Osteocyte (in vitro differentiated cells): ENCODE data around the gene FAM72D. TPM values are rescaled to one million over a fixed set of nuclear protein-coding genes. Genes with fewer than 3 reads are reported as not detected.
"Not testable (repeated sequence)": the region's sequence is repeated elsewhere in the genome, so short reads cannot be mapped to it uniquely, and the experiment has no call there.

Source experiments
- DNase-seq: peaks from one replicate; pipeline ENCODE4 v3.0.0; 2021; ENCODE audit warnings: mixed read lengths; ENCODE audit not compliant: unreplicated experiment; ENCODE audit errors: extremely low spot score
- H3K27ac Mint-ChIP-seq: one replicate; pipeline ENCODE4 v1.8.0; 2021; ENCODE audit warnings: mild to moderate bottlenecking, mixed read lengths; ENCODE audit not compliant: unreplicated experiment
- H3K27me3 Mint-ChIP-seq: one replicate; pipeline ENCODE4 v1.8.0; 2021; ENCODE audit warnings: mixed read lengths; ENCODE audit not compliant: unreplicated experiment
- H3K36me3 Mint-ChIP-seq: one replicate; pipeline ENCODE4 v1.8.0; 2021; ENCODE audit warnings: mixed read lengths; ENCODE audit not compliant: unreplicated experiment
- H3K4me1 Mint-ChIP-seq: one replicate; pipeline ENCODE4 v1.8.0; 2021; ENCODE audit warnings: mixed read lengths; ENCODE audit not compliant: unreplicated experiment
- H3K4me3 Mint-ChIP-seq: one replicate; pipeline ENCODE4 v1.8.0; 2021; ENCODE audit warnings: mild to moderate bottlenecking, moderate library complexity, mixed read lengths; ENCODE audit not compliant: unreplicated experiment
- H3K9me3 Mint-ChIP-seq: one replicate; pipeline ENCODE4 v1.8.0; 2021; ENCODE audit warnings: mixed read lengths; ENCODE audit not compliant: unreplicated experiment
- long read RNA-seq: library from polyadenylated mRNA; unstranded; transcript quantifications from one replicate; pipeline ENCODE4 v2.0.0, GENCODE V29; 2021
- total RNA-seq: library from RNA; stranded (reverse); gene quantifications from 2 replicates; pipeline ENCODE4 v1.2.1, GENCODE V29; 2021

The FAM72D gene
- 0.73 and 1.0 TPM in 2 replicates for total RNA-seq
- long read RNA-seq, partial matches to known transcripts, result 0 of 4 reads
- long read RNA-seq, other reads (novel, unspliced or antisense), result 1 of 4 reads

DNA sequence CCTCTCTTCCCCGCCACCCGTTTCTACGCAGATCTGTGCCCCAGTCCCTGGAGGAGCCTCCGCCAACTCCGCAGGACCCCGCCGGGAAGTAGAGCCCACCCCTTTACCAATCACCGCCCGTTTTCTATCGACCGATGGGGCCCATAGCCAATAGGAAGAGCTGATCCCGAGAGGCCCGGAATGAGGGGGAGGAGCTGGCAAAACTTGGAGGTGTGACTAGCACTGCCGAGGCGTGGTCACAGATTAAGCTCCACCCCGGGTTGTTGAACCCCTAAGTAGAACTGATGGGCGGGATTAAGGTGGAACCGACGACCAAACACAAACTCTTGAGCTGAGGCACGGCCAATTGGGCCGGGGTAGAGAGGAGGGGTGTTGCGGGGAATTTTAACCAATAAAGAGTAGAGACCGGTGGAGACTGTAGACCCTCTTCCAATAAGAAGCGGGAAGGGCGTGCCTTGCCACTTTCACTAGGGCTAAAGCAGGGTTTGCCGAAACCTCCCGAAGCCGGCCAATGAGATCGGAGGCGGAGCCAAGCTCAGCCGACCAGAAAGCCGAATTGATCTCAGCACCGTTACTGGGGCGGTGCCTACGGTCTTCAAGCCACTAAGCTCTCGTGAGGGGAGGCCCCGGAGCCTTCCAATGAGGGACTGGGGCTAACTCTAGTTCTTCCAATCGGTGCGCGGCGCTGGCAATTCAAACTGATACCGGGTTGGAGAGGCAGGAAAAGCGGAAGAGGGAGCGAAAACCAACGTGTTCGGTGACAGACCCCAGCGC is at the start of gene FAM72D, which contains the start of gene SRGAP2B:
Gene FAM72D (plus strand): TSS at position 691 of the 774 bp plus-strand sequence. CDS start 874 bp downstream, outside the sequence.
Gene SRGAP2B (minus strand): TSS at position 45 of the 774 bp plus-strand sequence. CDS start 2,427 bp downstream, outside the sequence.
- H3K27ac Mint-ChIP-seq, H3K36me3 Mint-ChIP-seq, H3K9me3 Mint-ChIP-seq, H3K27me3 Mint-ChIP-seq, DNase-seq, H3K4me1 Mint-ChIP-seq: not testable (repeated sequence)
- peak within 1 kb of the TSS; percentile 87 for H3K4me3 Mint-ChIP-seq

- not testable (repeated sequence) for H3K36me3 Mint-ChIP-seq, H3K4me3 Mint-ChIP-seq, H3K27ac Mint-ChIP-seq, DNase-seq, H3K4me1 Mint-ChIP-seq, H3K9me3 Mint-ChIP-seq, H3K27me3 Mint-ChIP-seq
Observed at GRCh38 chr1:145047553-145047952, 48.2 kb upstream of the FAM72D start.

DNA sequence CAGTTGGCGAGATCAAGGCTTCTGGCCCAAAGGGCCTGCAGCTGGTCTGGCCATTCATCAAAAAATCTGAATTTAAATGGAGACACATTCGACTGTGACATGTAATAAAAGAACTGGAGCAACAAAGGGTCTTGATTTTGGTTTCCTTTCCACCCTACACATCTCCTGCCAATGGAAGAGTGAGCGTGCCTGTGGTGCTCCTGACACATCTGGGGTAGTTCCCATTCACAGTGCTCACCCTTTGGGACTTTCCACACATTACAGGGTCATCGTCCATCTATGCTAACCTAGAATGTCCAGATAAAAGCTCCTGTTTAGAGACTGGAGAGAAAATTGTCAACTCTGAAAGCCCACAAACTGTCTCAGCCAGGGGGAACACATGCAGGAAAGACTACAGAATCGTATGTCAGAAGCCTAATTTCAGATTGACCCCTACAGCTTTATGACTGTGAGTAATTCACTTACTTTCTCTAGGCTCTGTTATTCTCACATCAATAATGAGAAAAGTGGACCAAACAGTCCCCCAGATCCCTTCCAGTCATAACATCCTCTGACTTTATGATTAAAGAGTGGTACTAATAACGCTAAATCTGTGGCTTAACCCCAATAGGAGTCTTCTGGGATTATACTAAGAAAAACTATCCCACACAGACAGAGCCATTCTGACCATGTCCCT is 47.5 kb upstream of the FAM72D start:
- H3K27me3 Mint-ChIP-seq, H3K9me3 Mint-ChIP-seq, H3K4me1 Mint-ChIP-seq, H3K4me3 Mint-ChIP-seq, H3K27ac Mint-ChIP-seq, DNase-seq, H3K36me3 Mint-ChIP-seq: not testable (repeated sequence)

DNA sequence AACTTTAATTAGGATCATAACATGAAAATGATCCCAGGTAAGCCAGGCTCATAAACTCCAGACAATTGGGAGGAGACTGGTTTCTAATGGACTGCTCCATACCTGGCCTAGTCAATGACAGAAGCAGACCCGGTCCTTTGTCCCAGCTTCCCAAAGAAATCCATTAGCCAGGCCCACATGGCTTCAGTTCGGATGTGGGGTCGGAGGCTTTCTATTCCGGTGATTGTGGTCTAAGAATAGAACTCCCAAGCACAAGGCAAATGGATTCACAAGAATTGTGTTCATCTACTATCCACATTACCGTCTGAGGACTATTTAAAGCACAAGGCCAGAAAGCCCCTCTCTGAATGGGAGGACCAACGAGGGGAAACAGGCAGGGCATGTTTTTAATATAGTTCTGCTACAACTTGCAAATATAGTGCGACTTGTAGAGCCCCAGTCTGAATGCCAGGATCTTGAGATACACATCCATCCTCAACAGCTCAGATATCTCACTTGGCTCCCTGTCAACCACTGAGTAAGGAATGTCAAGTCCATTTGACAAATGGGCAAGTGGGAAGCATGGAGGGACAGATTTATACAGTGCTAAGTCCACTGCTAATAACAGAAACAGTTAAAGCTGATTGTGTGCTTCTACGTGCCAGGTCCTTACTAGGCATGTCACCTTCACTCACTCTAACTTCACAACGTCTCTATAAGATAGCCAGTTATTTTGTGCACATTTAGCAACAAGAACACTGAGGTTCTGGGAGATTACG is 43.6 kb upstream of the FAM72D start:
- H3K36me3 Mint-ChIP-seq, H3K9me3 Mint-ChIP-seq, H3K27me3 Mint-ChIP-seq, DNase-seq, H3K4me1 Mint-ChIP-seq, H3K27ac Mint-ChIP-seq, H3K4me3 Mint-ChIP-seq: not testable (repeated sequence)

DNA sequence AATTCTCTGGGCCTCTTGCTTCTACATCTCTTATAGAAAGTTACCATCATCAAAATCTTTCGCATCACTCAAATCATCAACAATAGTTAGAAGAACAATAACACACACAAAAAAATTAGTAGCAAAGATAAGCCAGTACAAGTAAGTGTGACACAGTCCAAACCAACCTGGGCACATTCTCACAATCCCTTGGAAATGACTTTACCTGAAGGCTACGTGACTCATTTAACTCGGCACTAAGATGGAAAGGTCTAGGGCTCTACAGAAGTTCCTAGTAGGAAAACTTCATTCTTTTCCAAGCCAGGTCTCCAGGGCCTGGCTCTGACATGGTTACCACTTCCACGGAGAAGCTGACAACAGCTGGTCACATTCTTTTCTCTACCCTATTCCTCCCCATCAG is 42.3 kb upstream of the FAM72D start:
- H3K9me3 Mint-ChIP-seq, H3K36me3 Mint-ChIP-seq, H3K27me3 Mint-ChIP-seq, H3K4me3 Mint-ChIP-seq, DNase-seq, H3K27ac Mint-ChIP-seq, H3K4me1 Mint-ChIP-seq: not testable (repeated sequence)

- not testable (repeated sequence) for H3K9me3 Mint-ChIP-seq
Observed at GRCh38 chr1:145055217-145055760, 40.5 kb upstream of the FAM72D start.

DNA sequence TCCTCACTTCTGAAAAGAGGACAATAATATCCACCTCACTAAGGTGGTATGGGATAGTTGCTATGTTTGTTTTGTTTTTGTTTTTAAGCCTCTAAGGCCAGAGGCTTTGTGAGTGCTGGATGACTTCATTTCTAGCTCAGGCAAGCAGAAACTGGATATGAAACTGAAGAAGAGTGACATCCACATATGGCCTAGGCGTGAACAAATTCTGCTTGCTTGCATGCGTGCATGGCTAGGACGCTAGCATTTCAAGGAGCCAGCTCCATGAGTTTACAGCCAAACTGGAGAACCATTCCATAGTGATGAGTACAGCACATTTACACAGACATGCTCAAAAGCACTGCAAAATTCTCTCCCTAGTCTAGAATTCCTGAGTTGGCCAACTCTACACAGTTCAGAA is 37.6 kb upstream of the FAM72D start:
- H3K4me3 Mint-ChIP-seq, H3K9me3 Mint-ChIP-seq, DNase-seq, H3K27me3 Mint-ChIP-seq, H3K36me3 Mint-ChIP-seq, H3K4me1 Mint-ChIP-seq, H3K27ac Mint-ChIP-seq: not testable (repeated sequence)

More at GRCh38 chr1:145055217-145055760, 40.5 kb upstream of the FAM72D start:
- not testable (repeated sequence) for H3K36me3 Mint-ChIP-seq, H3K27me3 Mint-ChIP-seq, H3K4me3 Mint-ChIP-seq, DNase-seq, H3K27ac Mint-ChIP-seq, H3K4me1 Mint-ChIP-seq

DNA sequence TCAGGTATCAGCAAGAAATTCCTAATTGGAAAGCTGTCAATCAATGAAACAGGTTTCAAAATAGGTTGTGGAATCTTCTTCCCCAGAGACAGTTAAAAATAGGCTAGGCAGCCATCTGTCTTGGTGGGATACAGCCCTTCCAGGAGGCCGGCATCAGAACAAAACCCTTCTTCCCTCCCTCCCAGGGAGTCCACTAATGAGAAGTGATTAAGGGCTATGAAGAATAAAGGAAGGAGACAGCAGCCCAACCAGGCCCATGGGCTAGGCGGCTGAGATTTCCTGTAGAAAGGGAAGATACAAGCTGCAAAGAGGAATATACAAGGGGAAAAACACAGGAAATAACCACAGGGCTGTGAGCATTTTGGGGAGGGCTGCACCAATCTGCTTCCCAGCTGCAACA is 32.5 kb upstream of the FAM72D start:
- H3K27ac Mint-ChIP-seq, H3K4me3 Mint-ChIP-seq, H3K4me1 Mint-ChIP-seq, DNase-seq, H3K36me3 Mint-ChIP-seq, H3K27me3 Mint-ChIP-seq, H3K9me3 Mint-ChIP-seq: not testable (repeated sequence)

DNA sequence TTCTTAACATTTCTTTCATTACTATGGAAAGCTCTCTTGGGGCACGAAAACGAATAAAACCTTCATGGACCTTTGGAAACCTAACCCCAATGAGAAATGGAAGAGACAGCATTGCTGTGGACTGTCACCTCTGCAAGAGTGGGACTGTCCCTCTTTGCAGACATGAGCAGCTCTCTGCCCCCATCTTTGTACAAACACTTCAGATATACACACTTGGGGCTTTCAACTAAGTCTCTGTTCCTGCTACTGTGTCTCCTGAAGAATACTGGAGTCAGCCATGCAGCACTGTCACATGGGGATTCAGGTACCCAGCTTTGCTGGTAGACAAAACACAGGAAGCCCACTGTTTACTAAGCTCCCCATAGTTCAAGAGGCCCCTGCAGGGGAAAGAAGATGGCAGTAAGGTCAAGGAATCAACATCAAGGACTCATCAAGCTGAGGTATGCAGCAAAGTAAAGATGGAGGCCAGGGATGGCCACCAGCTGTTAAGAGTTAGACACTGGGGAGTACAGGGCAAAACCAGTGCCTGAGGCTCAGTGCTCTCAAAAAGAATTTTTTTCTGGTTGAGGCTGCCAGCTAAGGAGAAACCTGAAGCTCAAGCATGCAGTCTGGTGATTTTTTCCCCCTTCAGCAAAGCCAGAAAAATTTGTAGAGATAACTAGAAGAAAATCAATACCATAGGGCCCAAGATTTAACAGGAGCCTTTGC is 31.7 kb upstream of the FAM72D start:
- H3K4me1 Mint-ChIP-seq, H3K4me3 Mint-ChIP-seq, H3K27ac Mint-ChIP-seq, H3K36me3 Mint-ChIP-seq, H3K9me3 Mint-ChIP-seq, DNase-seq, H3K27me3 Mint-ChIP-seq: not testable (repeated sequence)

DNA sequence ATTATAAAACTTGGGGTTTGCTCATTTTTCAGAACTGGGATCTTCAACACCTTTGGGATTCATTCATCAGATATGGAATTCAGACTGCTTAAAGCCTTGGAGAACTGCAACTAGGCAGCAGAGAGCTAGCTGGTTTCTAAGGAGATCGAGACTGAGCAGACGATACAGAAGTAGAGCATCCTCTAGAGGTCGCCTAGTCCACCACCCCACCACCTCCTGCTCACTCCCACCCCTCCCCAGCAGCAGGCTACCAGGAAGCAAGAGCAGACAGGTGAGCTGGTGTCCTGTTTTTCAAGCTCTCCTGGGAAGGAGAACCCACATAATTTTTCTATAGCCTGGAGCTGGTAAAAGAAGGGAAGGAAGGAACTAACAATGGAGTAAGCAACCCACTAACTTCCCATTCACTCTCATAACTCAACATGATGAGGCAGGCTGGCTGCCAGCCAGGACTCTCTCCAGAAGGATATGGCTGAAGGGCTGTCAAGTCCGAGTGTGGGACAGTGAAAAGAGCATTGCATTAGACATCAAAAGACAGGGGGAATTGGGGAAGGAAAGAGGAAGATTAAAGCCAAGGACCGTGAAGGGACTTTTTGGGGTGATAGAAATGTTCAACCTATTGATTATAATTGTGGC is 30.5 kb upstream of the FAM72D start:
- not testable (repeated sequence) for H3K27ac Mint-ChIP-seq, H3K9me3 Mint-ChIP-seq, H3K36me3 Mint-ChIP-seq, H3K4me1 Mint-ChIP-seq, H3K4me3 Mint-ChIP-seq, H3K27me3 Mint-ChIP-seq, DNase-seq

DNA sequence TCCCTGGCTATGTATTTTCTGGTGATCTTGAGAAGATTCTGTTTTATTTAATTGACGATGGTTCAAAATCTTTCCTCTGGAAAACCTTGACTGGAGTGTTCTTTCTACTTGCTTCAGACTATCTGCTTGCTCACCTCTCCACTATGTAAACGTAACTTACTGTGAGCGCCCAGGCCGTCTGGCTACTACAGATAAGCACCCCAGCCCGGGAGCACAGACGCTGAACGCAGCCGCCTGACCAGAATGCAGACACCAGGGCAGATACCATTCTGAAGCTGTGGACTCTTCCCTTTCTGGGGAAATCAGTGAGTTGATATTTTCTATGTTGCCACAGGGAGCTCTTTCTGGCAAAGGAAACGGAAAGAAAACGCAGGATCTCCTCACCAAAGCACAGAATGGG is 29.3 kb upstream of the FAM72D start:
- H3K4me3 Mint-ChIP-seq, H3K27ac Mint-ChIP-seq, H3K36me3 Mint-ChIP-seq, H3K27me3 Mint-ChIP-seq, DNase-seq, H3K4me1 Mint-ChIP-seq, H3K9me3 Mint-ChIP-seq: not testable (repeated sequence)
